Hepatocyte (in vitro differentiated cells): Measurements from ENCODE around the gene MRPL39.

Experiments
- CTCF ChIP-seq: fragments of 200-600 bp; sonication (generic); IDR thresholded peaks from 2 replicates; pipeline ENCODE4 v1.5.1; 2016; ENCODE audit warnings: antibody characterized with exemption, mild to moderate bottlenecking; ENCODE audit not compliant: poor library complexity
- EZH2 ChIP-seq: fragments of 200-600 bp; sonication (generic); IDR thresholded peaks from 2 replicates; pipeline ENCODE4 v1.6.1; 2016; ENCODE audit warnings: antibody characterized with exemption, mild to moderate bottlenecking, borderline replicate concordance

- TF ChIP-seq CTCF, result no peak
- no peak for TF ChIP-seq EZH2
Measured at GRCh38 chr21:25577424-25578055, 29.7 kb downstream of the MRPL39 start.
